ENCODE results near the gene C2orf76.
"Not testable (repeated sequence)": the region's sequence is repeated elsewhere in the genome, so short reads cannot be mapped to it uniquely, and the experiment has no call there.

- TF ChIP-seq EZH2phosphoT487 (IDR thresholded peaks at IDR 0.05; ENCODE audit: insufficient read depth, low read depth); EZH2 (IDR thresholded peaks at IDR 0.05; ENCODE audit: insufficient read depth, poor library complexity, severe bottlenecking): not testable (repeated sequence)
Observed at GRCh38 chr2:119403618-119404017, 37.0 kb upstream of the C2orf76 start.
